Inflammatory macrophage treated with lipopolysaccharide for 1 hour (primary cell): ENCODE measurements around the gene LAPTM5.
"Not testable (repeated sequence)": the region's sequence is repeated elsewhere in the genome, so short reads cannot be mapped to it uniquely, and the experiment has no call there.

Experiments
- DNase-seq, 2 donors: peaks; one replicate each; pipeline ENCODE4 v3.0.0-alpha.2; 2020 to 2022

The LAPTM5 gene, protein sequence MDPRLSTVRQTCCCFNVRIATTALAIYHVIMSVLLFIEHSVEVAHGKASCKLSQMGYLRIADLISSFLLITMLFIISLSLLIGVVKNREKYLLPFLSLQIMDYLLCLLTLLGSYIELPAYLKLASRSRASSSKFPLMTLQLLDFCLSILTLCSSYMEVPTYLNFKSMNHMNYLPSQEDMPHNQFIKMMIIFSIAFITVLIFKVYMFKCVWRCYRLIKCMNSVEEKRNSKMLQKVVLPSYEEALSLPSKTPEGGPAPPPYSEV

DNA sequence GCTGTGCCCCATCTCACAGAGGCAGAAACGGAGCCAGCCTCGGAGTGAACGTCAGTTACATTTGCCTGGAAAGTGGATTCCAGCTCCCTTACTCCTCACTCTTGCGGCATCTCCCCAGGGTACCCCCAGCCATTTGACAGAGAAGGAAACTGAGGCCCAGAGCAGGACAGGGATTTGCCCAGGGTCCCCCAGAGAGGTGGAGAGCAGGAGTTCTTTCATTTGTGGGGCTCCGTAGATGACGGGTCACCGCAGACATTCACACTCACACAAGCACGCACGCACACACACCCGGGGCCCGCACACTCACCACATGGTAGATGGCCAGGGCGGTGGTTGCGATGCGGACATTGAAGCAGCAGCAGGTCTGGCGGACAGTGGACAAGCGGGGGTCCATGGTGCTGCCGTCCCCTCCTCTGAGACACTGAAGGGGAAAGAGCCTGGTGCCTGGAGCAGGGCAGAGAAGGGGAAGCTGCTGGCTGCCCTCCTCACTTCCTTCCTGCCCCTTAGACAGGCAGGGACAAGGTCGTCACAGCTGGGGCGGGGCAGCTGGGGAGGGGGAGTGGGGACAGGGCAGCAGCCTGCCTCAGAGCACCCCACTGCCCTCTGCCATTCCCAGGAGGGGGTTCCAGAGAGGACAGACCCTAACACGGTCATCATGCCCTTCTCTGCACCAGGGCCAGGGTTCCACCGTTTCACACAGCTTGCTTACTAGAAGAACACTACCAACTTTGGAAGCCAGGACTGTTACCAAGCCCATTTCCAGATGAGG is at the start of gene LAPTM5:
Gene LAPTM5, minus strand, starts transcription at position 423 of the 769 bp plus-strand sequence. Its CDS starts 29 bp downstream, at position 394.
- DNase-seq = peak; percentile 68 to 73

DNA sequence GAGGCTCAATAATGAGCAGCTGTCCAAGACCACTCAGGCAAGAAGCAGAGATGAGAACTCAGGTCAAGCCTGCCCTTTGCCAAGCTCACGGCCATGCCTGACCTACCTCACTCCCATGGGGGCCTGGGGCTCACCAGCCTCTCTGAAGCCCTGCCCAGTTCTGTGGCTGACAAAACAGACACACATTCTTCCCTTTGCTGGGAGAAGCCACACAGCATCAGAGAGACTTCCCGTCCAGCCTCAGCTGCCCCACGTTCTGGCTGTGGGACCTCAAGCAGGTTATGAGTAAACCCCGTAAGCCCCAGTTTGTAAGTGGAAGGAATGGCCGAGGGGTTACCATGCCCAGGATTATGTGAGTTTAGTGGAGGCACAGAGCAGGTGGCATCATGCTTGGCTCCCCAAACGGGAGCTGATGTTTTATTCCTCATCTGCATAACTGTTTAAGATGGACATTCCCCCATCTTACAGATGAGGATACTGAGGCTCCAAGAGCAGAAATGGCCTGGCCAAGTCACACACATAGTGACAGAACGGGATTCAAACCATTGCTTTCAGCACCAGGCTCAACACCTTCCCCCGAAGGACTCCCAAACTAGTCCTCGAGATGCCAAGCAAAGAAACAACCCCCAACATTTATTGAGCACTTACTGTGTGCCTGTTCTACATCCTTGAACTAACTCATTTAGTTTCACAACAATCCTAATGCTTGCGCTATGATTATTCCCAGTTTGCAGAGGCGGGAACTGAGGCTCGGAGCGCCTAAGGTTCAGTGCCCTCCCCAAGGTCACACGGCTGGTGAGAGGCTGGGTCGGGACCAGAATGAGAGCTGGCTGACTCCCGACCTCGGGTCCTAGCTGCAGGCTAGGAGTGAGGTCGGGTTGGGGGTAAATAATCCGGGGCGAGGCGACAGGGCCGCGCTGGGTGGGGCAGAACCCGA is 49.1 kb upstream of the LAPTM5 start:
- DNase-seq = no peak

DNA sequence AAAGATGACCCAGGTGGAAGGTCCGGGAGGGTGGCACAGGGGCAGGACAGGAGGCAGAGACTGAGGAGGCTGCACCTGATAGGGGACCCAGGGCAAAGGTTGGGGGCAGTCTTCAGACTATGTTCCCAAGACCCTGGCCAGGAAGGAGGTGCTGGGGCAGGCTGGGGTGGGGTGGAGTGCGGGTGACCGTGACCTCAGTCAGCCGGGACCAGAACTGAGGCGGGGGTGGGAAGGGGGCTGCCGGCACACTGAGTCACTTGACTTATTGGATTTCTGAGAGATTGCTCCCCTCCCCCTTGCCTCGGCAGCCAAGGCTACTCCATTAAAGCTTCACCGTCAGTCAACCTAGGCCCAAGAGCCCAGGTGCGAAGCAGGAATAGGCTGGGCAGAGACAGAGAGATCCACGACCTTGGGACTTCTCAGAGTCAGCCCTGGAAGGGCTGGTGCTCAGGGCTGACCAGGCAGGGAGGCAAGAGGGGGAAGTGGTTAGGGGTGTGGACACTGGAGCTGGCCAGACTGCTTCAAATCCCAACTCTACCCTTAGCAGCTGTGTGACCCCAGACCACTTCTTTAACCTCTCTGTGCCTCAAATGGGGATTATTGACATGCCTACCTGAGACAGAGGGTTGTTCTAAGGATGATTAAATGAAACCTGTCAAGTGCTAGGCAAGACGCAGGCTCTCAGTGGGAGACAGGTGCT is 47.9 kb upstream of the LAPTM5 start:
- DNase-seq = no peak

DNA sequence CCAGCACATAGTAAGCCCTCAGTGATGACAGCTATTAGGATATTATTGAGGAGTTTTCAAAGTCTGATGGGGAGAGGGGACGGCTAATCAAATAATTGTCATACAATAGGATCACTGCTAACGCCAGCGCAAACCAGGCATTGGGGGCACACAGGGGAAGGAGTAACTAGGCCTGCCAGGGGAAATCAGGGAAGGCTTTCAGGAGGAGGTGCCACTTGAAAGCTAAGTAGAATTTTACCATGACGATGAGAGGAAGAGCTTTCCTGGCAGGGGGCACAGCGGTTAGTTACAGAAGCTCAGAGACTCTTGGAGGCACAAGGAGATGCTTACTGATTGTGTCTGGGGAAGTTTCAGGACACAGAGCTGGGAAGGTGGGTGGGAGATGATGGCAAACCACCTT is 47.2 kb upstream of the LAPTM5 start:
- no peak for DNase-seq

DNA sequence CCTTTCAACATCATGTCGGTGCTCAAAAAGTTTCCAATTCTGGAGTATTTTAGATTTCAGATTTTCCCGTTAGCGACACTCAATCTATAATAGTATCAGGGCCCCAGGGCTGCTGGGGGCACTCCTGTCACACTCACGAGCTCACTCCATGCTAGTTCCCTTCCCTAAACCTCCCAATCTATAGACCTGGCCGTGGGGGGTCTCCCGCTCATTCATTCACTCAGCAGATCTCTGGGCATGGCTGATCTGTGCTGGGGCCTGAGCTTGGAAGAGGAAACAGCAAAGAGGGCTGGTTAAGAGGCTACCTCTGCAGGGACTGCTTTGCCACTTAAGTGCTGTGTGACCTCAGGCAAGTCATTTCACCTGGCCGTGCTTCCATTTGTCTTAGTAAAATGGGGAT is 46.8 kb upstream of the LAPTM5 start:
- no peak for DNase-seq

DNA sequence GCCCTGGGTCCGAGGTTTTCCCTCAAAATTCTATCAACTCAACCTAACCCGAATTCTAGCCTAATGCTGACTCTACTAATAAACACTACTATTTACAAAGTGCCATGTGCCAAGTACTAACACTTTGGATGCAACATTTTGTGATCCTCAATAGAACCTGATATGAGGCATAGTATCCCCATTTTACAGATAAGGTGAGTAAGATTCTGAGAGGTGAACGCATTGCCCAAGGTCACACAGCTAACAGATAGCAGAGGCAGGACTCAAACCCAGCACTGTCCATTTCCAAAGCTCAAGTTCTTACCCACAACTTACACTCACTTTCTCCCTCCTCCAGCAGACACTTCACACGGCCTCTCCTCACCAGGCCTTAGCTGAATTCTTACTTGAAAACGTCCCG is 46.0 kb upstream of the LAPTM5 start:
- DNase-seq = no peak

DNA sequence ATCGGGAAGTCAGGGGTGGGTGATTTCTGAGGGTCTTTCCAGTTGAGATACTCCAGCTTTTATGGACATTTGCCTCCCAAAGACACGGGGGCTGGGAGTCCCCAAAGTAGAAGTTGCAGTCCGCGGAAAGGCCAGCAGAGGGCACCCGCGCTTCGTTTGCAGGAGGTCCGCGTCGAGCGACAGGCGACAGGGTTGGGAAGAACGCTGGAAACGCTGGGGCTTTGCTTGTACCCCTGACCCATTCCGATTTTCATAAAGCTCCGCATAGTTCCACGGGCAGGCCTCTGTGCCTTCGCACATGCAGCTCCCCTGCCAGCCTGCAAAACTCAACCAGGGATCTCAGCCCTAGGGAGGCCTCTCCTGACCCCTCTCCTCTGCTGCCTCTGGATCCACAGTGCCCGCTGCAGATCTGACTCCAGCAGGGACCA is 44.2 kb upstream of the LAPTM5 start:
- peak; percentile 49 to 97 for DNase-seq

DNA sequence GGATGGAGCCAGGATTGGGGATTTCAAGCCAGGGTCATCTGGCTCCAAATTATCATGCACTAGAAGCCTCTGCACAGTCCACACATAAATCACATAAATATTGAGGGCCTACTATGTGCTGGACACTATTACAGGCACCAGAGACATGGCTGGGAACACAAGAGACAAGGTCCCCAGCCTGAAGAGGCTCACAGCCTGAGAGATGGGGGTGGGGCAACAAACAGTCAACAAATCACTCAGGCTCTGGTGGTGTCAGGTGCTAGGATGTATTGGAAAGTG is 41.6 kb upstream of the LAPTM5 start:
- no peak for DNase-seq

DNA sequence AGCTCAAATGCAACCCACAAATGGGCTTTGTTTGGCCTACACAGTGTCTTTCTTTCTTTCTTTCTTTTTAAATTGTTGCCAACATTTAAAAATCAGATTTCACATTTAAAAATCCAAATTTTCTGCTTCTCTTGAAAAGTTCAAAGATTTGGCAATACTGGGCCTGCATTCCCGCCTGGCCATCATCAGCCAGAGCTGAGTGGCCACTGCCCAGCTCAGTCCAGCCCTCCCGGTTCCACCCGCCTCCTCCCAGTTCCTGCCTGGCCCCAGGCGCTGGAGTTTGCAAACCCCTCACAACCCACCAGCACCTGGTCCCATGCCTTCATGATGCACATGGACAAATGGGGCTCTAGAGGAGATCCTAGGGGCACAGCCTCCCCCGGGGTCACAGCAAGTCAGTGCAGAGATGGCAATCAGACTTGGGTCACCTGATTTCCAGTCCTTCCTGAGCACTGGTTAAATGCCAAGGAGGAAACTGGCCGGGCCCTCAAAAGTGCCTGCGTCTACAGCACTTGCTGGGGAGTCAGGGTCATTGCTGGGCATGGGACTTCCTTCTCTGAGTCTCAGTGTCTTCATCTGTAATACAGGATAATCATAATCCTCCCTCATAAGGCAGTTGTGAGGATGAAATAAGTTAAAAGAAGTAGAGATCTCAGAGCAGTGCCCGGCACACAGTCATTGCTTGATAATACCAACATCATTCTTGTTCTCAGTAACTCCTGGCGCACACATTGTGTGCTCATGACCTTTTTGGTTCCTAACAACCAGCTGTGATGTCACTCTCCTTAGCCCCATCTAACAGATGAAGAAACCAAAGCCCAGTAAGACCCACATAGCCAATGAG is 41.0 kb upstream of the LAPTM5 start:
- peak; percentile 42 to 43 for DNase-seq

DNA sequence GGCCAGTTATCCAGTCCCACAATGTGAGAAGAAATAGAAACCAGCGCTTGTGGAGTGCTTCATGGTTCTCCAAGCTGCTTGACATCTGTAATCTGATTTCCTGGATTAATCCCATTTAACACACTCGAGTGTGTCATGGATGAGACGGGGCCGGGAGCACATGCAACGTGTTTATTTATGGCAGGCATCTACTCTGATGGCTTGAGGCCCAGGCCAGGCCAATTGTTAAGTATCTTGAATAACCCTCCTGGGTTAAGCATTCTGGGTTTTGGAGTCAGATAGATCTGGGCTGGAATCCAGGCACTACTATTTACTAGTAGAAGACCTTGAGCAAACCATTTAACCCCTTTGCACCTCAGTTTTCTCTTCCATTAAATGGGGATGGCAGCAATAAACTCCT is 37.5 kb upstream of the LAPTM5 start:
- no peak for DNase-seq

DNA sequence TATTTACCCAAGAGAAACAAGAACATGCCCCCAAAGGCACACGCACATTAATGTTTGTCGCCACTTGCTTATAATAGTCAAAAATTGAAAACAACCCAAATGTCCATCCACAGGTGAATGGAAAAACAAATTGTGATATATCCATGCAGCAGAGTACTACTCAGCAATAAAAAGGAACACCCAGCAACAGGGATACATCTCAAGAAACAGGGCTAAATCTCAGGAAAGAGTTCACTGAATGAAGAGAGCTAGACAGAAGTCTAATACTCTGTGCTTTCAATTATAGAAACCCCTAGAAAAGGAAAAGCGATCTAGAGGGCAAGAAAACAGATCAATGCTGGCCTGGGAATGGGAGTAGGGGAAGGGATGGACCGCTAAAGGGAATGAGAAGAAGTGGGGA is 36.7 kb upstream of the LAPTM5 start:
- no peak for DNase-seq

DNA sequence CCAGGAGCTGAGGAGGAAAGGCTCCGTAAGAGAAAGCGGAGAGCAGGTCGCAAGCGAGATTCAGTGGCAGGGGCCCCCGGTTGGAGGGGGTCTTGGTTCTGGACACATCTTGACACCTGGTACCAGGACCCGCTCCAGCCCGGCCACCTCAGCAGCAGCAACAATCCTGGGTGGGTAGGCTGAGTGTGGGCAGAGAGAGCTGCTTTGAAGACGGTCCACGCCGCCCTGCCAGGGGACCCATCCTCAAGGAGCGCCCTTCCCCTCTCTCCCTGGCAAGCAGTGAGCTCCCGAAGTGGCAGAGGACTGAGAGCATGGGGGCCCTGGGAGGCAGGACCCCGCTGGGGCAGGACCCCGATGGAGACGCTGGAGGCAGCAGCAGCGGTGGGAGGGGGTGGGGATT is 35.6 kb upstream of the LAPTM5 start:
- DNase-seq = no peak

DNA sequence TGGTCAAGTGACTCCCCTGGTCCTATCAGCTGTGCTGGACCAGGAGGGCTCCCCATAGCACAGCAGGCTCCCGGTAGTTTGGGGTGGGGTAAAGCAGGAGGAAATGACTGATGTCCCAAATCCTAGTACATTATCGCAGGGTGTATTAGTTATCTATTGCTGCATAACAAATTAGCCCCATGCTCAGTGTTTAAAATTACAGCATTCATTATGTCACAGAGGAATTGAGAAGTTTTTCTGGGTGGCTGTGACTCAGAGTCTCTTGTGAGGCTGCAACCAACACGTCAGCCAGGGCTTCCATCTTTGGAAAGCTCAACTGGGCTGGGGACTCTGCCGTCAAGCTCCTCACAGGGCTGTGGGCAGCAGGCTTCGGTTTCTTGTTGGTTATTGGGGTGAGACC is 34.3 kb upstream of the LAPTM5 start:
- DNase-seq = peak in 1 of 2 donors; percentile 24

DNA sequence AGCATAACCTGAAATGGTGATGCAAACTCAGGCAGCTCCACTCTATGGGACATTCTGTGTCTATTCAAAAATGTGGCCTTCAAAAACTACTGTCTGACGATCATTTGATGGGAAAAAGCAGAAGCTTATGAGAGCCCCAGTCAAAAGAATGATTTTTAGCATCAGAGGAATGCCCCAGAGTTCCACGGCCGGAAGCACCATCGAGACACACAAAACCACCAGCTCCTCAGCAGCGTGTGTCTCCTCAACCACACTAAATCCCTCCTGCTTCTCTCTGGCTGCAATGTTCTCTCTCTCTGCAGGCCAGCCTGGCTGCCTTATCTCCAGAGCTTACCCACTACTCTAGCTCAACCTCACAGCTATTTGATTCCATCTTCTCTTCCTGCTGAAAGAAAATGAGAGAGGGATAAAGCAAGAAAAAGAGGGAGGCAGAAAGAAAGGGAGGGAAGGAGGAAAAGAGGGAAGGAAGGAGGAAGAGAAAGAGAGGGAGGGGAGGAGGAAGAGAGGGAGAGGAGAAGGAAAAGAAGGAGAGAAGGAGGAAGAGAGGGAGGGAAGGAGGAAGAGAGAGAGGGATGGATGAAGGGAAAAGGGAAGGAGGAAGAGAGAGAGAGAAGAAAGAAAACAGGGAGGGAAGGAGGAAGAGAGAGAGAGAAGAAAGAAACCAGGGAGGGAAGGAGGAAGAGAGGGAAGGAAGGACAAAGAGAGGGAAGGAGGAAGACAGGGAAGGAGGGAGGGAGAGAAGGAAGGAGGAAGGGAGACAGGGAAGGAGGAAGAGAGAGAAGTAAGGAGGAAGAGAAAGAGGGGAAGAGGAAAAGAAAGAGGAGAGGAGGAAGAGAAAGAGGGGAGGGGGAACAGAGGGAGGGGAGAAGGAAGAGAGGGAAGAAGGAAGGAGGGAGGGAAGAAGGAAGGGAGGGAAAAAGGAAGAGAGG is 33.5 kb upstream of the LAPTM5 start:
- DNase-seq = peak in 1 of 2 donors; percentile 32

DNA sequence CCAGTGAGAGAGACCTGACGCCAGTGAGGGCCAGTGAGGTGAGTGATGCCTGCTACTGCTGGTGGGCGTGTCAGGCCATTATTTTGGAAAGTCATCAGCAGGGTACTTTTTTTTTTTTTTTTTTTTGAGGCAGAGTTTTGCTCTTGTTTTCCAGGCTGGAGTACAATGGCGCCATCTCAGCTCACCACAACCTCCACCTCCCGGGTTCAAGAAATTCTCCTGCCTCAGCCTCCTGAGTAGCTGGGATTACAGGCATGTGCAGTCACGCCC is 32.6 kb upstream of the LAPTM5 start:
- not testable (repeated sequence) for DNase-seq

DNA sequence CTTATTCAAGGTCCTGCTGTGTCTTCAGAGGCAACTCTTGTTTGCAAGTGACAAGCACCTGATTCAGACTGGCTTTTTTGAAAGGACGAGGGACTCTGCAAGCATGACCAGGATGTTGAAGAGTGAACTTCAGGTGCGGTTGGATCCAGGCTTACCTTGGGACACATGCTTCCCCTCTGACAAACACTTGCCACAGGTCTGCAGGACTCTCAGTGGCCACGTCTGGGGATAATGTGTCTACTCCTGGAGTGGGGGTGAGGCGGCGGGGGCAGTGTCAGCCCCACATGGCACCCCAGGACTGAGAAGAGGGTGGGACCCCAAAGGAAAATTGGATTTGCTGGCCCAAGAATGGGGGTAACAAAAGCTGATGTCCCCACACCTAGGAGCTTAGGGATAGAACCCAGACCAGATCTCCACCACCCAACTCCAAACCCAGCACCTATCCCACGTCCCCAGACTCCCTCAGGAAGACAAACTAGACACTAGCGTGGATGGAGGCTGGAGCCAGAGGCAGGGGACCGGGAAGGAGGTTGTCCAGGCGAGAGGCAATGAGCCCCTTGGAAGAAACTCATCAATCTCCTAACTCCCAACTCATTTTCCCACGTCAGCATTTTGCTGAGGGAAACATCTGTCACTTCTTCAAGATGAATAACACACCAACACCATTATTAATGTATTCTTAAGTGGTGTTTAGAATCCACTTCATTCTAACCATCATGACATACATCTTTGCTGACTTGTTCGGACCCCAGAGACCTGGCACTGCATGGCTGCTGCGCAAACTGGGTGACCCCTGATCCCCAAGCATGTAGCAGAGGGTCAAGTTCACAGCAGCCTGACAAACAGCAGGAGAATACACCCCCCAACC is 32.0 kb upstream of the LAPTM5 start:
- DNase-seq = no peak

DNA sequence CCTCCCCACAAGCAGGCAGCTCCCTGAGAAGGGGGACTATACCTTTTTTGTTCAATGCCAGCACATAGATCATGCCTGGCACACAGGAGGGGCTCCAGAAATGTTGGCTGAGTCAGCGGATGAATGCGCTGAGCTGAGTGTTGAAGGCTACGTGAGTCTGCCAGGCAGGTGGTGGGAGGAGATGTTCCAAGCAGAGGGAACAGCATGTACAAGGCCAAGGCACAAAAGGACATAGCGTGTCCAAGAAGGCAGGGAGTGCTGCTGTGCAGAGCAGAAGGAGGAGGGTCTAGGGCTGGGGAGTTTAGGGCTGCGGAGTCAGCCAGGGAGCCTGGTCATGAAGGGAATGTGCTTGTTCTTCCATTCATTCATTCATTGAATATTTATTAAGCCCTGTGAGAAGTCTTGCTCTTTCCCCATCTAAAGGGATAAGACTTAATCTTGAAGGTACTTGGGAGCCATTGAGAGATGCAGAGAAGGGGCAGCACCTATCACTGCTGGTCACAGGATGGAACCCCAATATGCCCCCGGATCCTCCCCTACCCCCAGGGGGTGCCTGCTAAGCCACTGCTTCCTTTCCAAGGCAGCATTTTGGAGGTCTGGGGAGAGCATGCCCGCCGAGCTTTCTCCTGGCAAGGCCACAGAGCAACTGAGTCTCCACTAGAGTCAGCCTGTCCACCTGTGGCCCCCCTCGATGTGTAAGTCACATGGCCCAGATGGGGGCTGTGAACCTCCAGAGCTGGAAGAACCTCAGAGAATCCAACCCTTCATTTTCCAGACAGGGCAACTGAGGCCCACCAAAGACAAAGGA is 31.2 kb upstream of the LAPTM5 start:
- DNase-seq = no peak

DNA sequence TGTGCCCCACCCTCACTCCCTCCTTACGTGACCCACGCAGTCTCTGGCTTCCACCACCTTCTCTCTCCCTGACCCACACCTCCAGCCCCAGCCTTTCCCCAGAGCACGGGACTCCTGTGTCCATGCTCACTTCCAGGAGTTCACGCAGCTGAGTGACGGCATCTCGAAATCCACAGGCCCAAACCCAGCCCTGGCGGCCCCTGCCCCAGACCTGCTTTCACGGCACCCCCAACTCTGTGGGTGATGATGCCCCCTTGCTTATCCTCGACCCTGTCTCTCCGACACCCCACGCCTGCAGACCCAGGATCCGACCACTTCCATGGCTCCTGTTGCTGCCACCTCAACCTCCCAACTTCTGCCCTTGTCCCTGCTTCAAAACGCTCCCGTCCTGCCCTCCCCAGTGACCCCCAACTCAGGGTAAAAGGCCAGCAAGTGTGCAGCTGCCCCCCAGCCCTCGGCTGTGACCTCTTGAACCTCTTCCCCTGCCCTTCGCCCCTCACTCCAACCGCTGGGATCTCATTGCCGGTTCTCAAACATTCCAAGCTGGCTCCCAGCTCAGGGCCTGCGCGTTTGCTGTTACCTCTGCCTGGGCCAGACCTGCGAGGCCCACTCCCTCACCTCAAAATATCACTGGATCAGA is 30.4 kb upstream of the LAPTM5 start:
- no peak for DNase-seq

DNA sequence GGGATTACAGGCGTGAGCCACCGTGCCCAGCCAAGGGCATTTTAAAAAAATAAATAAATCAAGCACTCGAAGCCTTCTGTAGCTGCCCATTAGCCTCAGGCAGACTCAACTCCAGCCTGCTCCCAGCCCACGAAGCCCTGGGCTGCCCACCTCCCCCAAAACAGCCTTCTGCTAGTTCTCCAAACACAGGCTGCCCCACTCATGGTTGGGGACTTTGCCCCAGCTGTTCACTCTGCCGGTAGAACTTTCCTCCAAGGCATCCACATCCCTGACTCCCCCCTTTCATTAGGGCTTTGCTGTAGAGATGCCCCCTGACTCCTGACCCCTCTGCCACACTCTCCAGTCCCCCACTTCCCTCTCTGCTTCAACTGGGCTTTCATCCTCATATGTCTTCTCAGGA is 29.7 kb upstream of the LAPTM5 start:
- DNase-seq = no peak
